HEK293 (cell line): ENCODE results near the gene LMF1.

Experiments
- CTCF ChIA-PET: fragments of 350-600 bp; formaldehyde crosslinking; extraction: SDS; loops from one replicate; lab custom pipeline; 2021; ENCODE audit warnings: antibody characterized with exemption; lab: Yijun Ruan, JAX
- POLR2A ChIA-PET: fragments of 300-600 bp; formaldehyde crosslinking; extraction: SDS; loops from one replicate; lab custom pipeline; 2020; ENCODE audit warnings: antibody characterized with exemption, inconsistent platforms; lab: Yijun Ruan, JAX
- H3K27ac ChIP-seq: fragments of 200-500 bp; sonication (Bioruptor generic); 2 replicates; pipeline ENCODE4 v1.5.1; 2014; ENCODE audit warnings: low read depth, low read length, control low read depth, inconsistent platforms; ENCODE audit errors: extremely low read depth
- H3K36me3 ChIP-seq, 2 experiments: fragments of 200-500 bp in 1 of 2; sonication (Bioruptor generic) in 1 of 2; 1 replicate in 1 of 2; 2 replicates in 1 of 2; pipeline ENCODE4 v1.5.1; 2014 to 2017; ENCODE audit warnings: inconsistent platforms in 2 of 2, low read length in 2 of 2; ENCODE audit not compliant: control insufficient read depth in 2 of 2, insufficient read depth in 1 of 2
- H3K4me1 ChIP-seq: fragments of 200-500 bp; sonication (Bioruptor generic); 2 replicates; pipeline ENCODE4 v1.5.1; 2014; ENCODE audit warnings: mild to moderate bottlenecking, low read length, inconsistent platforms; ENCODE audit not compliant: control insufficient read depth, insufficient read depth
- H3K4me3 ChIP-seq: 2 replicates; pipeline ENCODE4 v1.5.1; 2011; ENCODE audit warnings: low read depth, mild to moderate bottlenecking, control low read depth, low read length, moderate library complexity
- H3K9me3 ChIP-seq: fragments of 200-500 bp; sonication (Bioruptor generic); 2 replicates; pipeline ENCODE4 v1.5.1; 2014; ENCODE audit warnings: low read depth, low read length, inconsistent platforms; ENCODE audit not compliant: control insufficient read depth, insufficient read depth
- GLIS1 ChIP-seq: fragments of 450-650 bp; formaldehyde crosslinking; IDR thresholded peaks from 2 replicates; pipeline ENCODE4 v1.5.1; 2016; ENCODE audit warnings: missing biosample characterization, missing genetic modification characterization
- HOXD13 ChIP-seq: sonication (generic); formaldehyde crosslinking; IDR thresholded peaks from 2 replicates; pipeline ENCODE4 v1.8.0; 2022; ENCODE audit warnings: missing genetic modification reagents, borderline replicate concordance
- KLF1 ChIP-seq: fragments of 450-650 bp; formaldehyde crosslinking; IDR thresholded peaks from 2 replicates; pipeline ENCODE4 v1.5.1; 2016; ENCODE audit warnings: missing biosample characterization, missing genetic modification characterization
- KLF10 ChIP-seq: fragments of 450-650 bp; IDR thresholded peaks from 2 replicates; pipeline ENCODE4 v1.5.1; 2018; ENCODE audit warnings: missing biosample characterization, mild to moderate bottlenecking, missing genetic modification characterization
- KLF9 ChIP-seq: fragments of 450-650 bp; formaldehyde crosslinking; IDR thresholded peaks from 2 replicates; pipeline ENCODE4 v1.5.1; 2016; ENCODE audit warnings: missing biosample characterization, missing genetic modification characterization, low read depth
- OSR2 ChIP-seq: fragments of 450-650 bp; formaldehyde crosslinking; IDR thresholded peaks from 2 replicates; pipeline ENCODE4 v1.5.1; 2016; ENCODE audit warnings: missing biosample characterization, missing genetic modification characterization
- PRDM2 ChIP-seq: fragments of 450-650 bp; formaldehyde crosslinking; IDR thresholded peaks from 2 replicates; pipeline ENCODE4 v1.5.1; 2016; ENCODE audit warnings: missing biosample characterization, missing genetic modification characterization, borderline replicate concordance
- ZFP37 ChIP-seq: fragments of 450-650 bp; formaldehyde crosslinking; IDR thresholded peaks from 2 replicates; pipeline ENCODE4 v1.5.1; 2016; ENCODE audit warnings: missing biosample characterization, missing genetic modification characterization
- ZNF140 ChIP-seq: fragments of 450-650 bp; formaldehyde crosslinking; IDR thresholded peaks from 2 replicates; pipeline ENCODE4 v1.5.1; 2016; ENCODE audit warnings: missing biosample characterization, missing genetic modification characterization
- ZNF18 ChIP-seq: fragments of 450-650 bp; formaldehyde crosslinking; IDR thresholded peaks from 2 replicates; pipeline ENCODE4 v1.5.1; 2016; ENCODE audit warnings: missing biosample characterization, missing genetic modification characterization
- ZNF24 ChIP-seq: fragments of 450-650 bp; formaldehyde crosslinking; IDR thresholded peaks from 2 replicates; pipeline ENCODE4 v1.5.1; 2016; ENCODE audit warnings: missing biosample characterization, missing genetic modification characterization
- ZNF311 ChIP-seq: fragments of 450-650 bp; formaldehyde crosslinking; IDR thresholded peaks from 2 replicates; pipeline ENCODE4 v1.5.1; 2017; ENCODE audit warnings: missing biosample characterization, missing genetic modification characterization, borderline replicate concordance
- ZNF518A ChIP-seq: fragments of 450-650 bp; formaldehyde crosslinking; conservative IDR thresholded peaks from 2 replicates; pipeline ENCODE4 v1.5.1; 2016; ENCODE audit warnings: low read depth, missing biosample characterization, missing genetic modification characterization
- ZNF530 ChIP-seq: fragments of 450-650 bp; formaldehyde crosslinking; IDR thresholded peaks from 2 replicates; pipeline ENCODE4 v1.5.1; 2016; ENCODE audit warnings: low read depth, missing biosample characterization, missing genetic modification characterization
- ZNF768 ChIP-seq: fragments of 450-650 bp; formaldehyde crosslinking; IDR thresholded peaks from 2 replicates; pipeline ENCODE4 v1.5.1; 2018; ENCODE audit warnings: missing biosample characterization, mild to moderate bottlenecking, missing genetic modification characterization
- ZNF843 ChIP-seq: fragments of 450-650 bp; formaldehyde crosslinking; IDR thresholded peaks from 2 replicates; pipeline ENCODE4 v1.5.1; 2016; ENCODE audit warnings: missing biosample characterization, missing genetic modification characterization
- TF ChIP-seq, protein P1 (sequence below): fragments of 450-650 bp; formaldehyde crosslinking; IDR thresholded peaks from 2 replicates; pipeline ENCODE4; 2016; ENCODE audit warnings: missing biosample characterization, missing genetic modification characterization

The LMF1 gene

DNA sequence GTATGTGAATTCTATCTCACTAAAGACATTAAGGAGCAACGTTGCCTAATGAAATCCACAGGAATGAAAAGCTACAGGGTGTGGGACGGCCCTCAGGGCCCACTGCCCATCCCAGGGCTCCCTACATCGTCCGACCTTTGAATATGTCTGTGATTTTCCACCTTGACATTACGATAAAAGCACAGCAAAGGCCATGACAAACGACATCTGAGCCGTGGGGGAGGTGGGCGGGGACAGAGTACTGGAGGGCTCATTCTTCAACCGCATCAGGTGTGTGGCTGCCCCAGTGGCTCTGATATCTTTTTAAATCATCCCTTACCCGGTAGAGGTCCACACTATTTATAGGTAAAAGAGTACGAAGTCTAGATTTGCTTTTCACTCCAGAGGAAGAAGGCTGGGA, 35.1 kb downstream of the LMF1 start:
- ChIA-PET POLR2A (no interaction called here), CTCF (no interaction called here)
- TF ChIP-seq GLIS1 (tag by site-specific recombination) (0 out of 2 replicates have a peak, but pooled peaks have one; percentile 14), KLF10 (tag by site-specific recombination) (no peak), OSR2 (tag by site-specific recombination) (no peak)
- Histone ChIP-seq H3K36me3 (no peaks in the 10 kb centered on the region), H3K4me3 (no peak overlapping the region), H3K27ac (no peak overlapping the region), H3K9me3 (no peaks in the 10 kb centered on the region), H3K4me1 (no peaks in the 10 kb centered on the region)

DNA sequence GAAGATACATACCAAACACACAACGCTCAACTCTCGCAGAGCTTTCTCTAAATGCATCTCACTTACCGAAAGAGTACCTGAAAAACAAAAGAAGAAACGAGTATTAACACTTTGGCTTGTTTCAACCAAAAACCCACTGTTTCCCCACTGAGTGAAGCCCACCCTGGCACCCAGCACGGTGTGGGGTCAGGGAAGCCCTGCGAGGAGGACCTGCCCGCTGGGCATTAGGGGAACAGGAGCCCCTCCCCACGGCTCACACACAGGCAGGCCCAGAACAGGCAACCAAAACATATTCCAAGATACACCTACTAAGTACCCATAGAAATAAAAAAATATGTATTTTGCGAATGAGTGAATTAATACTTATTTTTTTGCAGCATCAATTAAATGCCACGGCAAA, 36.6 kb downstream of the LMF1 start:
- POLR2A ChIA-PET, result no interaction called here
- CTCF ChIA-PET, result no interaction called here
- H3K4me3 ChIP-seq, result no peak overlapping the region
- H3K27ac ChIP-seq, result no peak overlapping the region
- H3K9me3 ChIP-seq, result no peaks in the 10 kb centered on the region
- H3K4me1 ChIP-seq, result no peaks in the 10 kb centered on the region
- no peaks in the 10 kb centered on the region for H3K36me3 ChIP-seq
- no peak for TF ChIP-seq ZNF530 (tag by site-specific recombination)
- TF ChIP-seq PRDM2, result no peak
- TF ChIP-seq ZNF140 (tag by site-specific recombination), result no peak
- TF ChIP-seq HOXD13, result no peak
- TF ChIP-seq ZFP37 (tag by site-specific recombination), result no peak
- no peak for TF ChIP-seq ZNF311
- TF ChIP-seq ZNF843, result no peak
- no peak for TF ChIP-seq ZNF18 (tag by site-specific recombination)
- no peak for TF ChIP-seq ZNF518A (tag by site-specific recombination)
- no peak for TF ChIP-seq KLF9 (tag by site-specific recombination)
- TF ChIP-seq, protein P1, sequence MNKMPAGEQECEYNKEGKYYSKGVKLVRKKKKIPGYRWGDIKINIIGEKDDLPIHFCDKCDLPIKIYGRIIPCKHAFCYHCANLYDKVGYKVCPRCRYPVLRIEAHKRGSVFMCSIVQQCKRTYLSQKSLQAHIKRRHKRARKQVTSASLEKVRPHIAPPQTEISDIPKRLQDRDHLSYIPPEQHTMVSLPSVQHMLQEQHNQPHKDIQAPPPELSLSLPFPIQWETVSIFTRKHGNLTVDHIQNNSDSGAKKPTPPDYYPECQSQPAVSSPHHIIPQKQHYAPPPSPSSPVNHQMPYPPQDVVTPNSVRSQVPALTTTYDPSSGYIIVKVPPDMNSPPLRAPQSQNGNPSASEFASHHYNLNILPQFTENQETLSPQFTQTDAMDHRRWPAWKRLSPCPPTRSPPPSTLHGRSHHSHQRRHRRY (tag by site-specific recombination), result no peak
- TF ChIP-seq ZNF768 (tag by site-specific recombination), result no peak
- TF ChIP-seq KLF1 (tag by site-specific recombination), result no peak
- no peak for TF ChIP-seq ZNF24 (tag by site-specific recombination)
